Endothelial cell of umbilical vein (primary cell): ENCODE measurements around the gene ST6GALNAC6. TPM values are rescaled to one million over a fixed set of nuclear protein-coding genes. Genes with fewer than 3 reads are reported as not detected.

ENCODE experiments used
- BruUV-seq: library from RNA; stranded (reverse); fragments of 400-500 nt; replicated peaks from 2 replicates; lab custom pipeline; 2021; lab: Mats Ljungman, UMichigan
- CTCF ChIA-PET: fragments of 300-600, 350-600 bp; sonication (Branson Sonifier 250); formaldehyde crosslinking; loops from one replicate; lab custom pipeline; 2021; ENCODE audit warnings: antibody characterized with exemption, inconsistent platforms; lab: Charles Lee
- POLR2A ChIA-PET: fragments of 300-600, 350-600 bp; sonication (Branson Sonifier 250); formaldehyde crosslinking; loops from one replicate; lab custom pipeline; 2021; ENCODE audit warnings: antibody characterized with exemption, inconsistent platforms; lab: Charles Lee
- DNase-seq: peaks from one replicate; pipeline ENCODE4 v3.0.0-alpha.2; 2011; ENCODE audit warnings: low read depth, low spot score
- FAIRE-seq: peaks from 2 replicates; lab custom pipeline; 2011; peaks lifted over from hg19 to GRCh38; lab: Jason Lieb, UNC
- H2AFZ ChIP-seq: 2 replicates; pipeline ENCODE4 v1.6.0; 2012; ENCODE audit warnings: low read depth, low read length, control low read depth, inconsistent platforms
- H3K27ac ChIP-seq: 2 replicates; pipeline ENCODE4 v1.5.1; 2011; ENCODE audit warnings: low read depth, mild to moderate bottlenecking, control low read depth, low read length, moderate library complexity; ENCODE audit not compliant: insufficient read depth
- H3K27me3 ChIP-seq, 2 experiments: 2 replicates each; pipeline versions ENCODE4 v1.6.0 to v1.6.1; 2011; ENCODE audit warnings: low read length in 2 of 2, mixed read lengths in 1 of 2; ENCODE audit not compliant: control insufficient read depth in 2 of 2, insufficient read depth in 2 of 2
- H3K36me3 ChIP-seq, 2 experiments: 2 replicates in 1 of 2; 3 replicates in 1 of 2; pipeline ENCODE4 v1.5.1; 2011; ENCODE audit warnings: low read length in 2 of 2, mild to moderate bottlenecking in 1 of 2, moderate library complexity in 1 of 2; ENCODE audit not compliant: control insufficient read depth in 2 of 2, insufficient read depth in 2 of 2; ENCODE audit errors: extremely low read depth in 1 of 2
- H3K4me1 ChIP-seq: 3 replicates; pipeline ENCODE4 v1.5.1; 2011; ENCODE audit warnings: mild to moderate bottlenecking, low read length; ENCODE audit not compliant: control insufficient read depth, insufficient read depth; ENCODE audit errors: extremely low read depth
- H3K4me2 ChIP-seq: 2 replicates; pipeline ENCODE4 v1.6.1; 2011; ENCODE audit warnings: low read length, control low read depth, mixed read lengths; ENCODE audit not compliant: insufficient read depth
- H3K4me3 ChIP-seq, 3 experiments: fragments of 200-600 bp in 1 of 3; sonication (generic), shearing (Covaris generic) in 1 of 3; replicated peaks in 1 of 3; 2 replicates each; pipeline ENCODE4 v1.5.1; 2011 to 2016; ENCODE audit warnings: control low read depth in 3 of 3, low read length in 3 of 3, mild to moderate bottlenecking in 2 of 3, inconsistent platforms in 1 of 3, low read depth in 1 of 3, moderate library complexity in 1 of 3; ENCODE audit not compliant: insufficient read depth in 1 of 3
- H3K79me2 ChIP-seq: 2 replicates; pipeline ENCODE4 v1.6.0; 2012; ENCODE audit warnings: low read length, inconsistent platforms; ENCODE audit not compliant: control insufficient read depth, insufficient read depth
- H3K9ac ChIP-seq: replicated peaks from 2 replicates; pipeline ENCODE3; 2011; ENCODE audit warnings: low read length, control low read depth; ENCODE audit not compliant: insufficient read depth; ENCODE audit errors: extremely low read depth
- H3K9me1 ChIP-seq: replicated peaks from 3 replicates; pipeline ENCODE4 v1.6.0; 2011; ENCODE audit warnings: mild to moderate bottlenecking, low read length; ENCODE audit not compliant: control insufficient read depth, insufficient read depth; ENCODE audit errors: extremely low read depth
- H3K9me3 ChIP-seq: replicated peaks from 2 replicates; pipeline ENCODE4 v1.5.1; 2012; ENCODE audit warnings: low read length, inconsistent platforms; ENCODE audit not compliant: control insufficient read depth, insufficient read depth
- H4K20me1 ChIP-seq: replicated peaks from 2 replicates; pipeline ENCODE3; 2011; ENCODE audit warnings: mild to moderate bottlenecking, low read length; ENCODE audit not compliant: control insufficient read depth, insufficient read depth; ENCODE audit errors: extremely low read depth
- EZH2 ChIP-seq: IDR thresholded peaks from 2 replicates; pipeline ENCODE4 v1.6.1; 2012; ENCODE audit warnings: borderline replicate concordance, low read depth, mild to moderate bottlenecking, moderate library complexity, low read length, inconsistent platforms; ENCODE audit not compliant: severe bottlenecking
- FOS ChIP-seq: IDR thresholded peaks from 2 replicates; pipeline ENCODE4 v1.6.1; 2011; ENCODE audit warnings: mild to moderate bottlenecking, low read length, moderate library complexity, borderline replicate concordance; ENCODE audit not compliant: insufficient read depth
- GATA2 ChIP-seq: IDR thresholded peaks from 2 replicates; pipeline ENCODE4 v1.7.0; 2011; ENCODE audit warnings: low read depth, mild to moderate bottlenecking, moderate library complexity, mixed read lengths, low read length; ENCODE audit not compliant: insufficient read length, insufficient read depth
- JUN ChIP-seq: IDR thresholded peaks from 2 replicates; pipeline ENCODE4 v1.6.1; 2011; ENCODE audit warnings: borderline replicate concordance, low read depth; ENCODE audit not compliant: insufficient read length, insufficient read depth
- MYC ChIP-seq: IDR thresholded peaks from one replicate; pipeline ENCODE4 v1.6.1; 2011; ENCODE audit warnings: mild to moderate bottlenecking, low read depth, low read length
- POLR2A ChIP-seq: IDR thresholded peaks from 2 replicates; pipeline ENCODE4 v1.6.1; 2012; ENCODE audit warnings: low read depth, mild to moderate bottlenecking, control low read depth, low read length
- POLR2AphosphoS5 ChIP-seq: IDR thresholded peaks from 2 replicates; pipeline ENCODE4 v1.6.1; 2012; ENCODE audit warnings: low read depth, mild to moderate bottlenecking, control low read depth, low read length, moderate library complexity; ENCODE audit not compliant: insufficient read depth
- dilution Hi-C: fragments of 300-500 bp; cut with MboI; formaldehyde crosslinking; loops from one replicate; pipeline ENCODE4 v1.15.0; 2019; ENCODE audit warnings: low sequenced_read_pairs; ENCODE audit not compliant: extremely low pct_ligation_motif_present
- intact Hi-C: fragments of 100-400 bp; cut with micrococcal nuclease; formaldehyde crosslinking; loops from one replicate; pipeline ENCODE4 v1.10.0; 2022
- polyA plus RNA-seq, 4 experiments: library from polyadenylated mRNA; depleted of rRNA in 3 of 4; stranded (reverse) in 3 of 4; unstranded in 1 of 4; fragments of >200 nt; gene quantifications; 2 replicates each; pipeline versions ENCODE4 v1.2.1 to v1.2.3, GENCODE V29; 2011 to 2012; ENCODE audit warnings: missing spikeins in 1 of 4
- total RNA-seq: library from RNA; stranded (reverse); gene quantifications from 2 replicates; pipeline ENCODE4 v1.2.3, GENCODE V29; 2021
- TF ChIP-seq, protein P1 (sequence below), 2 donors: IDR thresholded peaks; 1 replicate in 1 of 2; 2 replicates in 1 of 2; pipeline ENCODE4 v1.5.1; 2011; ENCODE audit warnings: low read length in 2 of 2, mild to moderate bottlenecking in 2 of 2, moderate library complexity in 2 of 2, control low read depth in 1 of 2, inconsistent platforms in 1 of 2, low read depth in 1 of 2; ENCODE audit not compliant: insufficient read depth in 1 of 2; ENCODE audit errors: extremely low read depth in 1 of 2
- TF ChIP-seq, protein P2 (sequence below): IDR thresholded peaks from 2 replicates; pipeline ENCODE4 v1.6.1; 2011; ENCODE audit not compliant: insufficient read depth, insufficient read length

Gene ST6GALNAC6
- total and polyA plus RNA-seq, 2 donors (not counting 3 experiments of a cell fraction or from before 2014, with no cell fraction given), result 43.0 to 78.9 TPM

GRCh38 chr9:127884427-127884911 lies 14.9 kb downstream of the ST6GALNAC6 start:
- H3K4me3 ChIP-seq, result no peak overlapping the region
- H2AFZ ChIP-seq, result no peak overlapping the region
- ChIA-PET CTCF (interaction anchor here (0.9 to 1.5 kb wide), 3 partner anchors 15 to 149 kb away, joined by 3 to 5 read pairs (median 4); partner anchors contain the start of gene TOR2A), POLR2A (no interaction called here)
- H3K9me1 ChIP-seq, result no peaks in the 10 kb centered on the region
- no peak overlapping the region for H3K27ac ChIP-seq
- BruUV-seq, result no TSS peak
- H3K27me3 ChIP-seq, result no peaks in the 10 kb centered on the region
- H3K4me1 ChIP-seq, result peaks cover 8% of the 10 kb centered on the region
- FAIRE-seq, result peak; percentile 62
- H3K79me2 ChIP-seq, result no peaks in the 10 kb centered on the region
- no peak for DNase-seq
- TF ChIP-seq EZH2 (no peak), MYC (no peak), JUN (no peak), FOS (no peak), GATA2 (no peak), POLR2AphosphoS5 (no peak), POLR2A (no peak)
- TF ChIP-seq, protein P1, sequence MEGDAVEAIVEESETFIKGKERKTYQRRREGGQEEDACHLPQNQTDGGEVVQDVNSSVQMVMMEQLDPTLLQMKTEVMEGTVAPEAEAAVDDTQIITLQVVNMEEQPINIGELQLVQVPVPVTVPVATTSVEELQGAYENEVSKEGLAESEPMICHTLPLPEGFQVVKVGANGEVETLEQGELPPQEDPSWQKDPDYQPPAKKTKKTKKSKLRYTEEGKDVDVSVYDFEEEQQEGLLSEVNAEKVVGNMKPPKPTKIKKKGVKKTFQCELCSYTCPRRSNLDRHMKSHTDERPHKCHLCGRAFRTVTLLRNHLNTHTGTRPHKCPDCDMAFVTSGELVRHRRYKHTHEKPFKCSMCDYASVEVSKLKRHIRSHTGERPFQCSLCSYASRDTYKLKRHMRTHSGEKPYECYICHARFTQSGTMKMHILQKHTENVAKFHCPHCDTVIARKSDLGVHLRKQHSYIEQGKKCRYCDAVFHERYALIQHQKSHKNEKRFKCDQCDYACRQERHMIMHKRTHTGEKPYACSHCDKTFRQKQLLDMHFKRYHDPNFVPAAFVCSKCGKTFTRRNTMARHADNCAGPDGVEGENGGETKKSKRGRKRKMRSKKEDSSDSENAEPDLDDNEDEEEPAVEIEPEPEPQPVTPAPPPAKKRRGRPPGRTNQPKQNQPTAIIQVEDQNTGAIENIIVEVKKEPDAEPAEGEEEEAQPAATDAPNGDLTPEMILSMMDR (IDR thresholded peaks at IDR 0.05; ENCODE audit: extremely low read depth in 1 of 2, insufficient read depth in 1 of 2, low read depth in 1 of 2, low read length in 2 of 2), result no peak
- TF ChIP-seq, protein P2, sequence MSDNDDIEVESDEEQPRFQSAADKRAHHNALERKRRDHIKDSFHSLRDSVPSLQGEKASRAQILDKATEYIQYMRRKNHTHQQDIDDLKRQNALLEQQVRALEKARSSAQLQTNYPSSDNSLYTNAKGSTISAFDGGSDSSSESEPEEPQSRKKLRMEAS, result no peak
- no peak overlapping the region for H3K4me2 ChIP-seq
- peaks cover 8 to 14% of the 10 kb centered on the region in 2 experiments for H3K36me3 ChIP-seq
- dilution Hi-C loops, result no loop called here
- no peak overlapping the region for H3K9ac ChIP-seq
- intact Hi-C loops, result no loop called here
- H4K20me1 ChIP-seq, result no peaks in the 10 kb centered on the region
- H3K9me3 ChIP-seq, result no peaks in the 10 kb centered on the region
